ENCODE data around the gene ITM2B.

DNA sequence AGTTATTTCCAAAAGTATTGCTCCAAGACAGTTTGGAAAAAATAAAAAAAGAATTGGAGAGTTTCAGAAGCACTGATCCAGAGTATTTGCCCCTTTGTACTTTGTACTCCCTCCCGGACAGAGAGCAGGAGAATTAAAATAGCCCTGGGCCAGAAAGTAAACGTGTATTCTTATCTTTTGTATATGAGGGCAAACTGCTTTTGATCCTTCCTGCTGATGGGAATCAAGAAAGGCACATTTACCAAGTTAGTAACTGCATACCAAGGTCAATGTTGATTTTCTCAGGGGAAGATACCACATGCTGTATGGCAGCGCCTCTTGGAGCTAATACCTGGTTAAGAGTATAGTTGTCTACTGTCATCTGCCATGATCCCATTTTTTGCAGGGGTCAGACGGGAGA lies 59.6 kb downstream of the ITM2B start:
- no peak for TF ChIP-seq POLR2A (IDR thresholded peaks at IDR 0.05; ENCODE audit: low read length)
- TF ChIP-seq GATA1 (IDR thresholded peaks at IDR 0.05; ENCODE audit: low read depth, low read length), result no peak

Measured in erythroblast (primary cell).